SK-N-SH (cell line): ENCODE results near the gene FMN1. TPM values are rescaled to one million over a fixed set of nuclear protein-coding genes. Genes with fewer than 3 reads are reported as not detected.
A peak's percentile ranks its signal among the peaks of the same experiment; 100 is the strongest.

Experiments
- CTCF ChIA-PET: fragments of 300-600, 350-600 bp; formaldehyde crosslinking; extraction: SDS; loops from one replicate; lab custom pipeline; 2021; lab: Yijun Ruan, JAX
- POLR2A ChIA-PET: fragments of 350-600 bp; sonication (Branson Sonifier 250); formaldehyde crosslinking; extraction: SDS; loops from one replicate; lab custom pipeline; 2020; ENCODE audit warnings: antibody characterized with exemption, inconsistent platforms; lab: Yijun Ruan, JAX
- DNase-seq: peaks from one replicate; pipeline ENCODE4 v3.0.0; 2012
- H2AFZ ChIP-seq: fragments of 200-600 bp; sonication (generic); 2 replicates; pipeline ENCODE4 v1.8.1; 2016; ENCODE audit warnings: antibody characterized with exemption, mild to moderate bottlenecking, low read depth
- H3F3A ChIP-seq: fragments of 200-600 bp; sonication (generic); replicated peaks from 2 replicates; pipeline ENCODE3; 2016; ENCODE audit warnings: antibody characterized with exemption, mild to moderate bottlenecking; ENCODE audit not compliant: insufficient read depth
- H3K27ac ChIP-seq, 2 experiments: fragments of 200-500 bp in 1 of 2; fragments of 200-600 bp in 1 of 2; sonication (Bioruptor generic) in 1 of 2; sonication (generic), shearing (Covaris generic) in 1 of 2; 2 replicates each; pipeline versions ENCODE4 v1.5.1 to v1.6.1; 2014 to 2016; ENCODE audit warnings: low read depth in 2 of 2, inconsistent platforms in 1 of 2, low read length in 1 of 2, mild to moderate bottlenecking in 1 of 2, mixed read lengths in 1 of 2
- H3K27me3 ChIP-seq: fragments of 200-600 bp; sonication (generic), shearing (Covaris generic); 2 replicates; pipeline ENCODE4 v1.6.1; 2016; ENCODE audit warnings: mixed run types; ENCODE audit not compliant: insufficient read depth
- H3K36me3 ChIP-seq, 2 experiments: fragments of 200-500 bp in 1 of 2; fragments of 200-600 bp in 1 of 2; sonication (Bioruptor generic) in 1 of 2; sonication (generic) in 1 of 2; replicated peaks in 1 of 2; 2 replicates each; pipeline versions ENCODE3 to v1.5.1; 2014 to 2016; ENCODE audit warnings: low read length in 1 of 2, mild to moderate bottlenecking in 1 of 2; ENCODE audit not compliant: insufficient read depth in 2 of 2, control insufficient read depth in 1 of 2
- H3K4me1 ChIP-seq, 2 experiments: fragments of 200-500 bp in 1 of 2; fragments of 200-600 bp in 1 of 2; sonication (Bioruptor generic) in 1 of 2; sonication (generic), shearing (Covaris generic) in 1 of 2; 2 replicates each; pipeline versions ENCODE4 v1.5.1 to v1.6.1; 2014 to 2016; ENCODE audit warnings: low read depth in 1 of 2, low read length in 1 of 2, mixed run types in 1 of 2; ENCODE audit not compliant: insufficient read depth in 2 of 2, control insufficient read depth in 1 of 2
- H3K4me2 ChIP-seq: fragments of 200-600 bp; sonication (generic), shearing (Covaris generic); 2 replicates; pipeline ENCODE4 v1.6.1; 2017; ENCODE audit warnings: mixed run types
- H3K4me3 ChIP-seq, 2 experiments: fragments of 200-500 bp in 1 of 2; fragments of 200-600 bp in 1 of 2; sonication (Bioruptor generic) in 1 of 2; sonication (generic), shearing (Covaris generic) in 1 of 2; 2 replicates each; pipeline versions ENCODE4 v1.5.1 to v1.8.1; 2014 to 2016; ENCODE audit warnings: low read depth in 2 of 2, inconsistent platforms in 1 of 2, low read length in 1 of 2, mild to moderate bottlenecking in 1 of 2, mixed read lengths in 1 of 2, moderate library complexity in 1 of 2
- H3K79me2 ChIP-seq: fragments of 200-600 bp; sonication (generic); 2 replicates; pipeline ENCODE4 v1.8.1; 2017; ENCODE audit warnings: mild to moderate bottlenecking; ENCODE audit not compliant: insufficient read depth
- H3K9ac ChIP-seq: fragments of 200-600 bp; sonication (generic); 2 replicates; pipeline ENCODE4 v1.6.1; 2017; ENCODE audit warnings: mixed run types
- H3K9me2 ChIP-seq: fragments of 200-600 bp; sonication (generic); 2 replicates; pipeline ENCODE4 v1.6.1; 2017; ENCODE audit warnings: mixed run types
- H3K9me3 ChIP-seq: fragments of 200-600 bp; sonication (generic); 2 replicates; pipeline ENCODE4 v1.6.1; 2017; ENCODE audit warnings: mixed run types, mild to moderate bottlenecking, moderate library complexity
- H4K20me1 ChIP-seq: fragments of 200-600 bp; sonication (generic); 2 replicates; pipeline ENCODE4 v1.6.1; 2017; ENCODE audit warnings: mild to moderate bottlenecking, mixed run types; ENCODE audit not compliant: insufficient read depth
- ELF1 ChIP-seq: IDR thresholded peaks from 2 replicates; pipeline ENCODE4 v1.4.0; 2012
- EP300 ChIP-seq, 2 experiments: IDR thresholded peaks; 2 replicates each; pipeline versions ENCODE4 v1.4.0 to v1.6.1; 2012; ENCODE audit warnings: borderline replicate concordance in 1 of 2, low read depth in 1 of 2, low read length in 1 of 2
- FOSL2 ChIP-seq: IDR thresholded peaks from 2 replicates; pipeline ENCODE4 v1.4.0; 2012; ENCODE audit warnings: low read depth, mild to moderate bottlenecking, moderate library complexity, borderline replicate concordance
- FOXM1 ChIP-seq: IDR thresholded peaks from 2 replicates; pipeline ENCODE4 v1.4.0; 2012; ENCODE audit warnings: low read depth, mild to moderate bottlenecking
- MAX ChIP-seq: IDR thresholded peaks from 2 replicates; pipeline ENCODE4 v1.4.0; 2012; ENCODE audit warnings: low read depth
- NFIC ChIP-seq: IDR thresholded peaks from 2 replicates; pipeline ENCODE4 v1.4.0; 2012; ENCODE audit warnings: borderline replicate concordance
- NRF1 ChIP-seq: IDR thresholded peaks from 2 replicates; pipeline ENCODE4 v1.6.1; 2012; ENCODE audit warnings: low read depth, mild to moderate bottlenecking, low read length
- PBX3 ChIP-seq: IDR thresholded peaks from 2 replicates; pipeline ENCODE4; 2012
- RAD21 ChIP-seq: IDR thresholded peaks from 2 replicates; pipeline ENCODE4 v1.6.1; 2012; ENCODE audit warnings: mild to moderate bottlenecking, low read length
- RCOR1 ChIP-seq: fragments of 150-350 bp; IDR thresholded peaks from 2 replicates; pipeline ENCODE4 v1.6.1; 2017; ENCODE audit warnings: antibody characterized with exemption, low read length
- REST ChIP-seq: IDR thresholded peaks from 2 replicates; pipeline ENCODE4 v1.6.1; 2012; ENCODE audit warnings: mild to moderate bottlenecking, low read depth, low read length, moderate library complexity
- RFX5 ChIP-seq: IDR thresholded peaks from 2 replicates; pipeline ENCODE4 v1.6.1; 2012; ENCODE audit warnings: mild to moderate bottlenecking, improper control_type of control experiment, low read length
- TAF1 ChIP-seq: IDR thresholded peaks from 2 replicates; pipeline ENCODE4 v1.6.1; 2012; ENCODE audit warnings: low read depth, mild to moderate bottlenecking, low read length, moderate library complexity, borderline replicate concordance
- TCF12 ChIP-seq: IDR thresholded peaks from 2 replicates; pipeline ENCODE4 v1.4.0; 2012
- TEAD4 ChIP-seq: IDR thresholded peaks from 2 replicates; pipeline ENCODE4 v1.4.0; 2012; ENCODE audit warnings: mild to moderate bottlenecking, borderline replicate concordance; ENCODE audit not compliant: insufficient read depth
- USF1 ChIP-seq: IDR thresholded peaks from 2 replicates; pipeline ENCODE4 v1.4.0; 2012; ENCODE audit warnings: low read depth, borderline replicate concordance
- ZBTB33 ChIP-seq: IDR thresholded peaks from 2 replicates; pipeline ENCODE4 v1.4.0; 2012; ENCODE audit warnings: low read depth, borderline replicate concordance
- whole genome bisulfite sequencing: methylation state at CpG from one replicate; pipeline ENCODE4 v1.1.6; 2017; ENCODE audit warnings: low lambda C conversion rate; 5-methylcytosine and 5-hydroxymethylcytosine counted together
- polyA plus RNA-seq, 3 experiments: library from polyadenylated mRNA; depleted of rRNA; stranded (reverse); fragments of >200 nt; gene quantifications; 2 replicates each; pipeline ENCODE4 v1.2.3, GENCODE V29; 2012

Gene FMN1
- polyA plus RNA-seq, 1 of the 3 experiments (the other 2 are of a cell fraction), result 9.1 TPM

- H2AFZ ChIP-seq, result no peak overlapping the region
- H3F3A ChIP-seq, result peaks cover 10% of the 10 kb centered on the region
- no peak for DNase-seq
- no peak overlapping the region for H3K4me3 ChIP-seq
- H3K4me2 ChIP-seq, result no peak overlapping the region
- no peak overlapping the region for H3K9ac ChIP-seq
- ChIA-PET POLR2A (no interaction called here), CTCF (interaction anchor here (0.7 kb wide), 1 partner anchor 604 kb away, joined by 3 read pairs; no protein-coding TSS in a partner anchor)
- H3K79me2 ChIP-seq, result peaks cover 99% of the 10 kb centered on the region
- no peaks in the 10 kb centered on the region for H3K9me2 ChIP-seq
- H3K27me3 ChIP-seq, result no peaks in the 10 kb centered on the region
- TF ChIP-seq NRF1 (no peak), ELF1 (no peak), TAF1 (no peak), EP300 (IDR thresholded peaks at IDR 0.05; ENCODE audit: borderline replicate concordance in 1 of 2, low read depth in 1 of 2, low read length in 1 of 2) (no peak), FOXM1 (no peak), RCOR1 (no peak), FOSL2 (no peak), RFX5 (no peak), PBX3 (no peak), NFIC (no peak), TEAD4 (no peak), USF1 (no peak), RAD21 (no peak), MAX (no peak), ZBTB33 (no peak)
- H3K9me3 ChIP-seq, result no peaks in the 10 kb centered on the region
- no peak overlapping the region for H3K27ac ChIP-seq
- H3K4me1 ChIP-seq, result peaks cover 11 to 12% of the 10 kb centered on the region in 2 experiments; a peak in 2 of 4 replicates
- H3K36me3 ChIP-seq, result peaks cover 0 to 20% of the 10 kb centered on the region in 2 experiments
- peaks cover 76% of the 10 kb centered on the region for H4K20me1 ChIP-seq
Observed at GRCh38 chr15:33034588-33034987, 159.9 kb downstream of the FMN1 start.

- ChIA-PET POLR2A (no interaction called here), CTCF (interaction anchor here (1.0 to 1.5 kb wide), 3 partner anchors 11 to 54 kb away, joined by 3 to 6 read pairs (median 3); no protein-coding TSS in a partner anchor)
- no peaks in the 10 kb centered on the region for H3K27me3 ChIP-seq
- peak overlapping the region in 1 of 2 experiments; percentile 43; a peak in 1 of 4 replicates for H3K27ac ChIP-seq
- H3K9ac ChIP-seq, result no peak overlapping the region
- no peaks in the 10 kb centered on the region for H3K9me2 ChIP-seq
- WGBS, result 70% methylated on average over 4 of the region's 4 CpGs
- peaks cover 13% of the 10 kb centered on the region for H3F3A ChIP-seq
- no peak for DNase-seq
- peaks cover 84% of the 10 kb centered on the region for H4K20me1 ChIP-seq
- no peaks in the 10 kb centered on the region for H3K9me3 ChIP-seq
- peaks cover 0 to 5% of the 10 kb centered on the region in 2 experiments for H3K36me3 ChIP-seq
- peaks cover 99% of the 10 kb centered on the region for H3K79me2 ChIP-seq
- no peak overlapping the region for H2AFZ ChIP-seq
- no peak overlapping the region for H3K4me2 ChIP-seq
- H3K4me3 ChIP-seq, result no peak overlapping the region
- H3K4me1 ChIP-seq, result peaks cover 9 to 26% of the 10 kb centered on the region in 2 experiments; a peak in 3 of 4 replicates
- TF ChIP-seq REST, result no peak
- peak; percentile 18 for TF ChIP-seq TCF12
- no peak for TF ChIP-seq EP300 (IDR thresholded peaks at IDR 0.05; ENCODE audit: borderline replicate concordance in 1 of 2, low read depth in 1 of 2, low read length in 1 of 2)
- TF ChIP-seq PBX3, result no peak
- no peak for TF ChIP-seq MAX
- no peak for TF ChIP-seq USF1
- 0 out of 2 replicates have a peak, but pooled peaks have one; percentile 25 for TF ChIP-seq NFIC
- TF ChIP-seq RFX5, result no peak
Observed at GRCh38 chr15:33032053-33032452, 162.5 kb downstream of the FMN1 start.
